ENCODE results near the gene RBM8A. TPM values are rescaled to one million over a fixed set of nuclear protein-coding genes. Genes with fewer than 3 reads are reported as not detected.

The RBM8A gene
- total RNA-seq, 1 experiment from 2014 or later = 370 TPM

- peaks cover 5% of the 10 kb centered on the region for H3K36me3 Mint-ChIP-seq (ENCODE audit: insufficient read depth, unreplicated experiment)
- H3K27me3 Mint-ChIP-seq (ENCODE audit: insufficient read depth, unreplicated experiment) = no peaks in the 10 kb centered on the region
- no peaks in the 10 kb centered on the region for H3K9me3 Mint-ChIP-seq (ENCODE audit: unreplicated experiment)
- TF ChIP-seq CTCF (IDR thresholded peaks at IDR 0.05; ENCODE audit: unreplicated experiment) = no peak
- intact Hi-C loops (cut with micrococcal nuclease) = loop anchor here (1.0 to 5.0 kb wide), 2 partner anchors 15 to 57 kb away; no protein-coding TSS in a partner anchor
- BruUV-seq (replicated peaks) = TSS peak; percentile 81
- peak within 1 kb of the TSS; percentile 96 for H3K27ac Mint-ChIP-seq (ENCODE audit: low read depth, unreplicated experiment)
- POLR2A ChIA-PET = interaction anchor here (0.8 to 7.9 kb wide), 38 partner anchors 8 to 1413 kb away, joined by 3 to 226 read pairs (median 10); partner anchors contain the start of genes ANKRD35, HJV, ITGA10 and LIX1L
- peaks cover 39% of the 10 kb centered on the region for H3K4me1 Mint-ChIP-seq (ENCODE audit: insufficient read depth, unreplicated experiment)
- CTCF ChIA-PET = interaction anchor here (0.6 to 9.1 kb wide), 20 partner anchors 9 to 118 kb away, joined by 3 to 145 read pairs (median 4); partner anchors contain the start of genes ITGA10, NUDT17, PIAS3 and RBM8A
- peak within 1 kb of the TSS; percentile 92 for H3K4me3 Mint-ChIP-seq (ENCODE audit: unreplicated experiment)
- peak; percentile 98 for DNase-seq (ENCODE audit: unreplicated experiment)
Observed at GRCh38 chr1:145964328-145965118, 37.2 kb upstream of the RBM8A start, which contains the start of the genes ANKRD34A and POLR3GL. Gene ANKRD34A, minus strand, starts transcription at chr1:145964575. Its CDS starts 2,816 bp downstream, at chr1:145961759. Gene POLR3GL, plus strand, starts transcription at chr1:145964690. Its CDS starts 10,176 bp downstream, at chr1:145974866.

- Mint-ChIP-seq H3K4me1 (ENCODE audit: insufficient read depth, unreplicated experiment) (peaks cover 49% of the 10 kb centered on the region), H3K36me3 (ENCODE audit: insufficient read depth, unreplicated experiment) (peaks cover 5% of the 10 kb centered on the region), H3K9me3 (ENCODE audit: unreplicated experiment) (no peaks in the 10 kb centered on the region), H3K27ac (ENCODE audit: low read depth, unreplicated experiment) (peak overlapping the region; percentile 96), H3K4me3 (ENCODE audit: unreplicated experiment) (peak overlapping the region; percentile 92), H3K27me3 (ENCODE audit: insufficient read depth, unreplicated experiment) (no peaks in the 10 kb centered on the region)
- no TSS peak for BruUV-seq (replicated peaks)
- no peak for TF ChIP-seq CTCF (IDR thresholded peaks at IDR 0.05; ENCODE audit: unreplicated experiment)
- DNase-seq (ENCODE audit: unreplicated experiment) = peak; percentile 71
- intact Hi-C loops (cut with micrococcal nuclease) = loop anchor here (2.0 to 5.0 kb wide), 2 partner anchors 37 to 56 kb away; partner anchors contain the start of gene RBM8A
- ChIA-PET POLR2A (interaction anchor here (0.6 to 7.9 kb wide), 29 partner anchors 8 to 181 kb away, joined by 3 to 226 read pairs (median 15); partner anchors contain the start of genes LIX1L, PEX11B, PIAS3 and POLR3C), CTCF (interaction anchor here (0.5 to 9.1 kb wide), 19 partner anchors 15 to 117 kb away, joined by 3 to 145 read pairs (median 6); partner anchors contain the start of genes ITGA10, NUDT17, PIAS3 and RBM8A)
Observed at GRCh38 chr1:145963265-145964019, 36.2 kb upstream of the RBM8A start.

DNA sequence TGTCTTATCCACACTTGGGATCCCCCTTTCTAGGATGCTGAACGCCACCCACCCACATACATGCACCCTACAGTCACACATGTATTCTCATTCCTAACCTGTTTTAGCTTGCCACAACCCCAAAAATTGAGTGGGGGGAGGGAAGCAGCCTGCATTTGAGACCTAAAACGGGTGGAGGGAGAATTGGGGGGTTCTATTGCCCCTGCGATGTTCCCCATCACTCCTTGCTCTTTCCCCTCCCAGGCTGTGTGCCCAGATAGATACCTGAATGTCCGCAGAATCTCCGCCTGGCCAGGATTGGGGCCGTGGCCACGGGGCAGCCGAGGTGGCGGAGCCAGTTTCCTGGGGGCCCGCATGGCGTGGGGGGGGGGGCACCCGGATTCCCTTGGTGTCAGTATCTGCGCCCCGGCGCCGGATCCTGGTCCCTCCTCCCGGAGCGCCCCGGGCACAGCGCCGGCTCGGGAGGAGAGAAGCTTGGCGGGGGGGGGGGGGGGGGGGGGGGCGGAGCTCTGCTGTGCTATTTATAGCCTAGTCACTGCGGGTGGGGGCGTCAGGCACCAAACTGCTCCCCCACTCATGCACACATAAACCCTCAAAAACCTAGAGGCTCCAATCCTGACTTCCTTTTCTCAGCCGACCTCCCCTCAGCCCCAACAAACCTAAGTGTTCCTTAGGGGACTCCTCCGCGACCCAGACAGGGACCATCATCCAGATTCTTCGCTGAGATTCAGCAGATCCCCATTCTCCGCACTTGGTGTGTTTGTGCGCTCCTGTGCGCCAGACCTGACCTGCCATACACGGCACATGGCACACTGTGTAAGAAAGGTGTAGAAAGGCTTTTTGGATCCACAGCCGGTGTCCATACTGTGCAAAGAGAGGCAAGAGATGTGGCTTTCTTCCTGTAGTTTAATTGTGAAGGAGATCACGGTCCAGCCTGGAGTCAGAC lies 35.1 kb upstream of the RBM8A start:
- Mint-ChIP-seq H3K27me3 (ENCODE audit: insufficient read depth, unreplicated experiment) (no peaks in the 10 kb centered on the region), H3K27ac (ENCODE audit: low read depth, unreplicated experiment) (peak overlapping the region; percentile 3), H3K4me3 (ENCODE audit: unreplicated experiment) (peak overlapping the region; percentile 92), H3K36me3 (ENCODE audit: insufficient read depth, unreplicated experiment) (peaks cover 5% of the 10 kb centered on the region), H3K9me3 (ENCODE audit: unreplicated experiment) (no peaks in the 10 kb centered on the region), H3K4me1 (ENCODE audit: insufficient read depth, unreplicated experiment) (peaks cover 56% of the 10 kb centered on the region)
- ChIA-PET POLR2A (interaction anchor here (0.9 to 7.9 kb wide), 19 partner anchors 7 to 138 kb away, joined by 3 to 226 read pairs (median 27); partner anchors contain the start of genes ANKRD35, LIX1L, PEX11B and PIAS3), CTCF (interaction anchor here (0.6 to 9.1 kb wide), 8 partner anchors 16 to 109 kb away, joined by 3 to 145 read pairs (median 4); partner anchors contain the start of genes ITGA10, PIAS3 and RBM8A)
- DNase-seq (ENCODE audit: unreplicated experiment) = peak; percentile 45
- intact Hi-C loops (cut with micrococcal nuclease) = loop anchor here (2.0 to 5.0 kb wide), 2 partner anchors 36 to 55 kb away; partner anchors contain the start of gene RBM8A
- no peak for TF ChIP-seq CTCF (IDR thresholded peaks at IDR 0.05; ENCODE audit: unreplicated experiment)
- BruUV-seq (replicated peaks) = no TSS peak

Measured in MCF 10A (cell line).